ENCODE results near the gene COQ8B.

The COQ8B gene

GRCh38 chr19:40687525-40688016 lies 29.1 kb downstream of the COQ8B start:
- ATAC-seq: no peak
- TF ChIP-seq PATZ1 (CRISPR knock-in tag; IDR thresholded peaks at IDR 0.05; ENCODE audit: borderline replicate concordance) (no peak), TCF4 (CRISPR knock-in tag; IDR thresholded peaks at IDR 0.05; ENCODE audit: borderline replicate concordance) (no peak), ZNF8 (CRISPR knock-in tag; IDR thresholded peaks at IDR 0.05) (no peak), PPARA (CRISPR knock-in tag; IDR thresholded peaks at IDR 0.05; ENCODE audit: borderline replicate concordance) (no peak), OSR1 (CRISPR knock-in tag; IDR thresholded peaks at IDR 0.05) (no peak), ARNTL (CRISPR knock-in tag; IDR thresholded peaks at IDR 0.05; ENCODE audit: borderline replicate concordance, low read depth) (no peak), SNAI2 (CRISPR knock-in tag; IDR thresholded peaks at IDR 0.05) (no peak), CREB5 (CRISPR knock-in tag; IDR thresholded peaks at IDR 0.05; ENCODE audit: low read depth) (no peak), CSDC2 (CRISPR knock-in tag; IDR thresholded peaks at IDR 0.05) (no peak), ESRRG (CRISPR knock-in tag; IDR thresholded peaks at IDR 0.05) (no peak), RARB (CRISPR knock-in tag; IDR thresholded peaks at IDR 0.05) (no peak), ZNF70 (CRISPR knock-in tag; IDR thresholded peaks at IDR 0.05) (no peak), ZC3H10 (CRISPR knock-in tag; IDR thresholded peaks at IDR 0.05) (no peak), ISL1 (CRISPR knock-in tag; IDR thresholded peaks at IDR 0.05) (no peak)

- TF ChIP-seq POU6F1 (CRISPR knock-in tag; IDR thresholded peaks at IDR 0.05; ENCODE audit: borderline replicate concordance, low read depth) (no peak), ISL1 (CRISPR knock-in tag; IDR thresholded peaks at IDR 0.05) (no peak), ZFP3 (CRISPR knock-in tag; IDR thresholded peaks at IDR 0.05) (no peak), CSRNP3 (CRISPR knock-in tag; IDR thresholded peaks at IDR 0.05) (no peak), ZC3H10 (CRISPR knock-in tag; IDR thresholded peaks at IDR 0.05) (no peak), CREB5 (CRISPR knock-in tag; IDR thresholded peaks at IDR 0.05; ENCODE audit: low read depth) (no peak), PPARA (CRISPR knock-in tag; IDR thresholded peaks at IDR 0.05; ENCODE audit: borderline replicate concordance) (no peak), OSR1 (CRISPR knock-in tag; IDR thresholded peaks at IDR 0.05) (no peak), TSHZ2 (CRISPR knock-in tag; IDR thresholded peaks at IDR 0.05) (no peak), BACH2 (CRISPR knock-in tag; IDR thresholded peaks at IDR 0.05; ENCODE audit: borderline replicate concordance) (no peak), ZNF8 (CRISPR knock-in tag; IDR thresholded peaks at IDR 0.05) (no peak), CSDC2 (CRISPR knock-in tag; IDR thresholded peaks at IDR 0.05) (no peak), TCF4 (CRISPR knock-in tag; IDR thresholded peaks at IDR 0.05; ENCODE audit: borderline replicate concordance) (no peak), ZFP30 (CRISPR knock-in tag; IDR thresholded peaks at IDR 0.05) (no peak), GLIS3 (CRISPR knock-in tag; IDR thresholded peaks at IDR 0.05) (no peak), ZNF70 (CRISPR knock-in tag; IDR thresholded peaks at IDR 0.05) (no peak), SNAI2 (CRISPR knock-in tag; IDR thresholded peaks at IDR 0.05) (no peak), PATZ1 (CRISPR knock-in tag; IDR thresholded peaks at IDR 0.05; ENCODE audit: borderline replicate concordance) (no peak)
Observed at GRCh38 chr19:40686882-40687524, 29.7 kb downstream of the COQ8B start.

More at GRCh38 chr19:40686882-40687524, 29.7 kb downstream of the COQ8B start:
- ATAC-seq: no peak

Data from SK-N-SH treated with all-trans-retinoic acid at 6 μM for 48 hours (cell line).